Fibroblast of lung (primary cell): ENCODE data around the gene MCRIP2. TPM values are rescaled to one million over a fixed set of nuclear protein-coding genes. Genes with fewer than 3 reads are reported as not detected.

Experiments
- DNase-seq, 2 donors: peaks; one replicate each; pipeline versions ENCODE4 v3.0.0 to v3.0.0-alpha.2; 2010; ENCODE audit warnings: low read depth in 2 of 2
- H2AFZ ChIP-seq: 2 replicates; pipeline ENCODE4 v1.5.1; 2012; ENCODE audit warnings: low read length, control low read depth, inconsistent platforms
- H3K27ac ChIP-seq: 2 replicates; pipeline ENCODE4 v1.5.1; 2011; ENCODE audit warnings: low read length, control low read depth; ENCODE audit not compliant: insufficient read depth
- H3K27me3 ChIP-seq: 2 replicates; pipeline ENCODE4 v1.5.1; 2011; ENCODE audit warnings: mild to moderate bottlenecking, low read length; ENCODE audit not compliant: control insufficient read depth, insufficient read depth
- H3K36me3 ChIP-seq: 2 replicates; pipeline ENCODE4 v1.5.1; 2011; ENCODE audit warnings: low read length; ENCODE audit not compliant: control insufficient read depth, insufficient read depth
- H3K4me1 ChIP-seq: 2 replicates; pipeline ENCODE4 v1.5.1; 2011; ENCODE audit warnings: low read length; ENCODE audit not compliant: control insufficient read depth, insufficient read depth; ENCODE audit errors: extremely low read depth
- H3K4me2 ChIP-seq: 2 replicates; pipeline ENCODE4 v1.5.1; 2011; ENCODE audit warnings: low read length, control low read depth; ENCODE audit not compliant: insufficient read depth; ENCODE audit errors: extremely low read depth
- H3K4me3 ChIP-seq, 4 experiments: fragments of 200-600 bp in 1 of 4; sonication (generic) in 1 of 4; replicated peaks in 1 of 4; 2 replicates each; pipeline ENCODE4 v1.5.1; 2011 to 2016; ENCODE audit warnings: low read length in 4 of 4, low read depth in 3 of 4, mild to moderate bottlenecking in 3 of 4, control low read depth in 2 of 4, inconsistent platforms in 1 of 4, mixed read lengths in 1 of 4; ENCODE audit not compliant: insufficient read depth in 1 of 4; ENCODE audit errors: control extremely low read depth in 1 of 4
- H3K79me2 ChIP-seq: 2 replicates; pipeline ENCODE4 v1.5.1; 2012; ENCODE audit warnings: mild to moderate bottlenecking, low read length, inconsistent platforms; ENCODE audit not compliant: control insufficient read depth, insufficient read depth
- H3K9ac ChIP-seq: 2 replicates; pipeline ENCODE4 v1.5.1; 2011; ENCODE audit warnings: mild to moderate bottlenecking, low read length, control low read depth; ENCODE audit not compliant: insufficient read depth
- H3K9me3 ChIP-seq: 2 replicates; pipeline ENCODE4 v1.5.1; 2012; ENCODE audit warnings: low read depth, low read length; ENCODE audit not compliant: control insufficient read depth, insufficient read depth
- H4K20me1 ChIP-seq: 2 replicates; pipeline ENCODE4 v1.5.1; 2011; ENCODE audit warnings: low read length; ENCODE audit not compliant: control insufficient read depth, insufficient read depth; ENCODE audit errors: extremely low read depth
- EZH2 ChIP-seq: IDR thresholded peaks from 2 replicates; pipeline ENCODE4 v1.5.1; 2012; ENCODE audit warnings: low read length, control low read depth, mild to moderate bottlenecking; ENCODE audit errors: missing control alignments
- polyA plus RNA-seq, 2 donors: library from polyadenylated mRNA; depleted of rRNA in 1 of 2; stranded (reverse) in 1 of 2; unstranded in 1 of 2; fragments of >200 nt; gene quantifications; 2 replicates each; pipeline ENCODE4 v1.2.1, GENCODE V29; 2011 to 2012; ENCODE audit warnings: missing spikeins in 1 of 2
- total RNA-seq: library from RNA; depleted of rRNA; stranded (reverse); fragments of >200 nt; gene quantifications from 2 replicates; pipeline ENCODE4 v1.2.1, GENCODE V29; 2014
- TF ChIP-seq, protein P1 (sequence below), 2 donors: IDR thresholded peaks in 1 of 2; conservative IDR thresholded peaks in 1 of 2; 1 replicate in 1 of 2; 2 replicates in 1 of 2; pipeline ENCODE4 v1.5.1; 2011 to 2012; ENCODE audit warnings: low read length in 2 of 2, control low read depth in 1 of 2, inconsistent platforms in 1 of 2, low read depth in 1 of 2, mild to moderate bottlenecking in 1 of 2

The MCRIP2 gene
- total and polyA plus RNA-seq, 2 donors (not counting 1 experiment from before 2014, with no cell fraction given): 2.8 to 18.0 TPM

DNA sequence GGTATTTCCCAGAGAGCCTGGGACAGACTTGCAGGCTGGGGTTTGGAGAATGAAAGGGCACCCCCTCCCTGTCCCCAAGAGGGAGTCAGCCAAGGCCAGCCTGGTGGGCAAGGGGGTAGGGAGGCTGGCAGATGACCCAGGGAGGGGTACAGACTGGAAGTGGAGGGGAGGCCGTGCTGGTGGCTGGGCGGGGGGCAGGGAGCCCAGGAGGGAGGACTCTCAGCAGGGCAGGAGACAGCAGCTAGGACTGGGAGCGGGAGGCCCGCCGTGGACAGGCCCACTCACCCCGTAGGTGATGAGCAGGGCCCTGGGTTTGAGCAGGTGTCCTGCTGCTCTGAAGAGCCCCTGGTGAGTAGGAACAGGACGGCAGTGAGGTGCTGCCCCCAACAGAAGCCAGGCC lies 6.6 kb upstream of the MCRIP2 start:
- Histone ChIP-seq H3K27me3 (no peaks in the 10 kb centered on the region), H3K79me2 (peaks cover 4% of the 10 kb centered on the region), H3K4me3 (peak overlapping the region; percentile 68 to 85 (median 82)), H3K9ac (peak overlapping the region; percentile 69), H2AFZ (no peak overlapping the region), H3K27ac (no peak overlapping the region), H3K4me2 (peak overlapping the region; percentile 67), H3K36me3 (peaks cover 11% of the 10 kb centered on the region), H4K20me1 (no peaks in the 10 kb centered on the region), H3K9me3 (no peaks in the 10 kb centered on the region), H3K4me1 (no peaks in the 10 kb centered on the region)
- TF ChIP-seq, protein P1, sequence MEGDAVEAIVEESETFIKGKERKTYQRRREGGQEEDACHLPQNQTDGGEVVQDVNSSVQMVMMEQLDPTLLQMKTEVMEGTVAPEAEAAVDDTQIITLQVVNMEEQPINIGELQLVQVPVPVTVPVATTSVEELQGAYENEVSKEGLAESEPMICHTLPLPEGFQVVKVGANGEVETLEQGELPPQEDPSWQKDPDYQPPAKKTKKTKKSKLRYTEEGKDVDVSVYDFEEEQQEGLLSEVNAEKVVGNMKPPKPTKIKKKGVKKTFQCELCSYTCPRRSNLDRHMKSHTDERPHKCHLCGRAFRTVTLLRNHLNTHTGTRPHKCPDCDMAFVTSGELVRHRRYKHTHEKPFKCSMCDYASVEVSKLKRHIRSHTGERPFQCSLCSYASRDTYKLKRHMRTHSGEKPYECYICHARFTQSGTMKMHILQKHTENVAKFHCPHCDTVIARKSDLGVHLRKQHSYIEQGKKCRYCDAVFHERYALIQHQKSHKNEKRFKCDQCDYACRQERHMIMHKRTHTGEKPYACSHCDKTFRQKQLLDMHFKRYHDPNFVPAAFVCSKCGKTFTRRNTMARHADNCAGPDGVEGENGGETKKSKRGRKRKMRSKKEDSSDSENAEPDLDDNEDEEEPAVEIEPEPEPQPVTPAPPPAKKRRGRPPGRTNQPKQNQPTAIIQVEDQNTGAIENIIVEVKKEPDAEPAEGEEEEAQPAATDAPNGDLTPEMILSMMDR (conservative IDR thresholded peaks at IDR 0.05 in 1 of 2, IDR thresholded peaks at IDR 0.05 in 1 of 2; ENCODE audit: low read depth in 1 of 2, low read length in 2 of 2): no peak
- no peak for TF ChIP-seq EZH2
- DNase-seq: no peak

DNA sequence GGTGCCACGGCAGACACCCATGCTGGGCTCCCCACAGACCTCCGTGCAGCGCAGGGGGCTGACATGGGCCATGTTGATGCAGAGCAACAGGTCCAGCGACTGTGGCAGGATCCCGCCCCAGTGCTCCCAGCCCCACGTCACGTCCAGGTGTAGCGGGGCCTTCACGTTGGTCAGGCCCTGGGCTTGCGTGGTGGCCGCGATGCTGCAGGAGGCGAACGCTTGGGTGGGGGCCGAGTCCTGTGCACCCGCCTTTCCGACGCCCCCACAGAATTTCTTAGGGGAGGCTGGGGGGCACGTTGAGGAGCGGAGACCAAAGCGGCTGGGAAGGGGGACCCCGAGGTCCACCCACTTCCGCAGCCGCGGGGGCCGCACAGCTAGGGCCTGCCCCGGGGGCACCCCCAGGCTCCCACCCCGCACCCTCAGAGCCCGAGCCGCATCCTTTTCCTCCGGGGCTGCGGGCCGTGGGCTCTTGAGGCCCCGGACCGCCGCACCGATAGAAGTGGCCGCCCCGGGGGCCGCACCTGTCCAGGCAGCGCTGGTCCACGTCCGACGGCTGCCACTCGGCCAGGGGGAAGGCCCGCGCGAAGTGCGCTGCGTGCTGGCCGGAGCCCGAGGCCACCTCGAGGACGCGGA lies 5.9 kb upstream of the MCRIP2 start:
- TF ChIP-seq, protein P1 (conservative IDR thresholded peaks at IDR 0.05 in 1 of 2, IDR thresholded peaks at IDR 0.05 in 1 of 2; ENCODE audit: low read depth in 1 of 2, low read length in 2 of 2): no peak
- TF ChIP-seq EZH2: no peak
- H3K9ac ChIP-seq: peak overlapping the region; percentile 69
- H3K27ac ChIP-seq: peak overlapping the region; percentile 77
- H3K4me1 ChIP-seq: no peaks in the 10 kb centered on the region
- no peaks in the 10 kb centered on the region for H3K9me3 ChIP-seq
- no peaks in the 10 kb centered on the region for H3K27me3 ChIP-seq
- H3K4me2 ChIP-seq: peak overlapping the region; percentile 67
- H3K79me2 ChIP-seq: peaks cover 4% of the 10 kb centered on the region
- H2AFZ ChIP-seq: peak overlapping the region; percentile 86
- H4K20me1 ChIP-seq: no peaks in the 10 kb centered on the region
- H3K4me3 ChIP-seq: peak overlapping the region; percentile 68 to 85 (median 82)
- H3K36me3 ChIP-seq: peaks cover 11% of the 10 kb centered on the region
- DNase-seq: no peak

DNA sequence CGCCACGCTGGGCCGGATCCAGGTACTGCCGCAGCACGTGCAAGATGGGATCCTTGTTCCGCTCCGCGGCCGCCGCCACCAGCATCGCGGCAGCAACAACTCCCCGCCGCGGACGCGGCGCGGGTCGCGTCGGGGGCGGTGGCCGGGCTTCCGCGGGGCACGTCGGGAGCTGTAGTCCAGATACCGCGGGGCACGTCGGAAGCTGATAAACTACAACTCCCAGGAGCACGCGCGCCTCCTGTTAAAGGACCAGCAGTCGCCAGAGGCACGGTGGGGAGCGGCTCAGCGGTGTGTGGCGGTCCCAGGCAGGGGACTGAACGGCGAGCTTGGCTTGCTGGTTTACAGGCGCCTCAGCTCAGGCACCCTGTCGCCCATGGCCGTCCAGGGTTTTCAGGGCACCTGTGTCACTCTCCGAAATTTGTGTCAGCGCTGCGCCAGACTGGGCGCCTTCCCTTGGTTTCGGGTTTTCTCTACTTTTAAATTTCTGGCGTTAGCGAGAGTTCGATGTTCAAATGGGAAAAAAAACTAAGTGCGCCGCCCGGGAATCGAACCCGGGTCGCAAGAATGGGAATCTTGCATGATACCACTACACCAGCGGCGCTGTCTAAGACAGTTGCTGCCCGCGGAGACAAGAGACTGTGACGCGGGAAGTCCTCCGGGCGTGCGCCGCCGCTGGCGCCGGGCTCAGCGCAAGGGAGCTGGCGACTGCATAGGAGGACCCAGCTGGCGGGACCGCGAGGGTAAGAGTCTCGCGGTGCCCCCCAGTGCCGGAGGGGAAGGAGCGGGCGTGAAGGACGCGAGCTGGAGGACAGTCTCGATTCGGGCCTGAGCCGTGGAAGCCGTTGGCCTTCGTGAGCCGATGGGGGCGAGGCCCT lies 5.2 kb upstream of the MCRIP2 start, which contains the start of gene METTL26:
TSS of gene METTL26 (minus strand) at position 100 of the 875 bp plus-strand sequence. CDS start at position 85, 15 bp downstream.
- Histone ChIP-seq H2AFZ (peak within 1 kb of the TSS; percentile 97), H4K20me1 (no peaks in the 10 kb centered on the region), H3K4me2 (peak within 1 kb of the TSS; percentile 67), H3K27me3 (no peaks in the 10 kb centered on the region), H3K27ac (peak within 1 kb of the TSS; percentile 77), H3K79me2 (peaks cover 4% of the 10 kb centered on the region), H3K4me1 (no peaks in the 10 kb centered on the region), H3K9ac (peak within 1 kb of the TSS; percentile 88), H3K9me3 (no peaks in the 10 kb centered on the region), H3K36me3 (peaks cover 11% of the 10 kb centered on the region), H3K4me3 (peak within 1 kb of the TSS; percentile 72 to 85 (median 82))
- peak; percentile 89 to 94 for DNase-seq
- TF ChIP-seq, protein P1 (conservative IDR thresholded peaks at IDR 0.05 in 1 of 2, IDR thresholded peaks at IDR 0.05 in 1 of 2; ENCODE audit: low read depth in 1 of 2, low read length in 2 of 2): no peak
